Liver (tissue), 3 donors: ENCODE measurements around the gene TTYH1.

Experiments
- FOXA1 ChIP-seq: IDR thresholded peaks from 2 replicates; pipeline ENCODE4 v1.6.1; 2016; ENCODE audit warnings: antibody characterized with exemption
- GABPA ChIP-seq, 2 donors: IDR thresholded peaks in 1 of 2; conservative IDR thresholded peaks in 1 of 2; 2 replicates each; pipeline ENCODE4 v1.6.1; 2016; ENCODE audit warnings: antibody characterized with exemption in 2 of 2, mild to moderate bottlenecking in 1 of 2, moderate library complexity in 1 of 2
- HNF4A ChIP-seq, 2 donors: conservative IDR thresholded peaks; 2 replicates each; pipeline ENCODE4 v1.6.1; 2016; ENCODE audit warnings: antibody characterized with exemption in 2 of 2, mild to moderate bottlenecking in 2 of 2
- JUND ChIP-seq, 2 donors: IDR thresholded peaks; 2 replicates each; pipeline ENCODE4 v1.6.1; 2016; ENCODE audit warnings: antibody characterized with exemption in 2 of 2
- NR2F2 ChIP-seq: IDR thresholded peaks from 2 replicates; pipeline ENCODE4 v1.6.1; 2016; ENCODE audit warnings: antibody characterized with exemption
- RAD21 ChIP-seq, 2 donors: IDR thresholded peaks; 2 replicates each; pipeline ENCODE4 v1.6.1; 2016; ENCODE audit warnings: antibody characterized with exemption in 2 of 2, mild to moderate bottlenecking in 2 of 2
- RXRA ChIP-seq, 2 donors: IDR thresholded peaks; 2 replicates each; pipeline ENCODE4 v1.6.1; 2017 to 2018; ENCODE audit warnings: antibody characterized with exemption in 2 of 2, mild to moderate bottlenecking in 1 of 2
- SP1 ChIP-seq: IDR thresholded peaks from 2 replicates; pipeline ENCODE4 v1.6.1; 2018; ENCODE audit warnings: antibody characterized with exemption, mild to moderate bottlenecking
- TAF1 ChIP-seq: conservative IDR thresholded peaks from 2 replicates; pipeline ENCODE4 v1.6.1; 2016; ENCODE audit warnings: antibody characterized with exemption, mild to moderate bottlenecking
- YY1 ChIP-seq: IDR thresholded peaks from 2 replicates; pipeline ENCODE4 v1.6.1; 2016; ENCODE audit warnings: antibody characterized with exemption, mild to moderate bottlenecking
- TF ChIP-seq, protein P1 (sequence below): fragments of 150-350 bp; IDR thresholded peaks from 2 replicates; pipeline ENCODE4 v1.5.1; 2017; ENCODE audit warnings: improper control_type of control experiment, low read depth, low read length; ENCODE audit not compliant: missing input control
- TF ChIP-seq, protein P2 (sequence below): IDR thresholded peaks from 2 replicates; pipeline ENCODE4 v1.6.1; 2016; ENCODE audit warnings: antibody characterized with exemption, mild to moderate bottlenecking
- TF ChIP-seq, protein P3 (sequence below): IDR thresholded peaks from 2 replicates; pipeline ENCODE4 v1.6.1; 2016; ENCODE audit warnings: antibody characterized with exemption
- donor health status: healthy.
- donor health status: healthy.

DNA sequence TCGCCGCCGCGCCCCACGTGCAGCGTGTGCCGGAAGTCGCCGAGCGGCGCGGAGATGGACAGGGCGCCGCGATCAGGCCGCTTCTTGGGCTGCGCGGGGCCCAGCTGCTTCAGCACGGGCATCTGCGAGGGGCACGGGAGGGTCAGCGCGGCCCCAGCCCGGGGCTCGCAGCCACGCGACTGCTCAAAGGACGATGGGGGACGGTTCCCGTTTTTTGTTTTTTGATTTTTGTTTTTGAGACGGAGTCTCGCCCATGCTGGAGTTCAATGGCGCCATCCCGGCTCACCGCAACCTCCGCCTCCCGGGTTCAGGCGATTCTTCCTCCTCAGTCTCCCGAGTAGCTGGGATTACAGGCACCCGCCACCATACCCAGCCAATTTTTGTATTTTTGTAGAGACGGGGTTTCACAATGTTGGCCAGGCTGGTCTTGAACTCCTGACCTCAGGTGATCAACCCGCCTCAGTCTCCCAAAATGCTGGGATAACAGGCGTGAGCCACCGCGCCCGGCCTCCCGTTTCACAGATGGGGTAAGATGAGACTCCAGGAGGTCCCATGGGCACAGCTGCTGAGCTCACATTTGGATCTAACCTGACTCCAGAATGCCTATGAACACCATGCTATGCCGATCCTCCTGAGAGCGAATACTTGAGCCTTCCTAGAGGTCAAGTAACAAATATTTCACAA is 50.3 kb downstream of the TTYH1 start:
- TF ChIP-seq, protein P1, sequence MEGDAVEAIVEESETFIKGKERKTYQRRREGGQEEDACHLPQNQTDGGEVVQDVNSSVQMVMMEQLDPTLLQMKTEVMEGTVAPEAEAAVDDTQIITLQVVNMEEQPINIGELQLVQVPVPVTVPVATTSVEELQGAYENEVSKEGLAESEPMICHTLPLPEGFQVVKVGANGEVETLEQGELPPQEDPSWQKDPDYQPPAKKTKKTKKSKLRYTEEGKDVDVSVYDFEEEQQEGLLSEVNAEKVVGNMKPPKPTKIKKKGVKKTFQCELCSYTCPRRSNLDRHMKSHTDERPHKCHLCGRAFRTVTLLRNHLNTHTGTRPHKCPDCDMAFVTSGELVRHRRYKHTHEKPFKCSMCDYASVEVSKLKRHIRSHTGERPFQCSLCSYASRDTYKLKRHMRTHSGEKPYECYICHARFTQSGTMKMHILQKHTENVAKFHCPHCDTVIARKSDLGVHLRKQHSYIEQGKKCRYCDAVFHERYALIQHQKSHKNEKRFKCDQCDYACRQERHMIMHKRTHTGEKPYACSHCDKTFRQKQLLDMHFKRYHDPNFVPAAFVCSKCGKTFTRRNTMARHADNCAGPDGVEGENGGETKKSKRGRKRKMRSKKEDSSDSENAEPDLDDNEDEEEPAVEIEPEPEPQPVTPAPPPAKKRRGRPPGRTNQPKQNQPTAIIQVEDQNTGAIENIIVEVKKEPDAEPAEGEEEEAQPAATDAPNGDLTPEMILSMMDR, result no peak
- no peak for TF ChIP-seq TAF1
- TF ChIP-seq JUND (IDR thresholded peaks at IDR 0.05), result no peak
- TF ChIP-seq RAD21 (IDR thresholded peaks at IDR 0.05), result no peak
- TF ChIP-seq GABPA (IDR thresholded peaks at IDR 0.05 in 1 of 2, conservative IDR thresholded peaks at IDR 0.05 in 1 of 2), result no peak
- no peak for TF ChIP-seq RXRA (IDR thresholded peaks at IDR 0.05)
- no peak for TF ChIP-seq FOXA1
- TF ChIP-seq HNF4A (conservative IDR thresholded peaks at IDR 0.05), result no peak
- TF ChIP-seq YY1, result no peak
- TF ChIP-seq, protein P2, sequence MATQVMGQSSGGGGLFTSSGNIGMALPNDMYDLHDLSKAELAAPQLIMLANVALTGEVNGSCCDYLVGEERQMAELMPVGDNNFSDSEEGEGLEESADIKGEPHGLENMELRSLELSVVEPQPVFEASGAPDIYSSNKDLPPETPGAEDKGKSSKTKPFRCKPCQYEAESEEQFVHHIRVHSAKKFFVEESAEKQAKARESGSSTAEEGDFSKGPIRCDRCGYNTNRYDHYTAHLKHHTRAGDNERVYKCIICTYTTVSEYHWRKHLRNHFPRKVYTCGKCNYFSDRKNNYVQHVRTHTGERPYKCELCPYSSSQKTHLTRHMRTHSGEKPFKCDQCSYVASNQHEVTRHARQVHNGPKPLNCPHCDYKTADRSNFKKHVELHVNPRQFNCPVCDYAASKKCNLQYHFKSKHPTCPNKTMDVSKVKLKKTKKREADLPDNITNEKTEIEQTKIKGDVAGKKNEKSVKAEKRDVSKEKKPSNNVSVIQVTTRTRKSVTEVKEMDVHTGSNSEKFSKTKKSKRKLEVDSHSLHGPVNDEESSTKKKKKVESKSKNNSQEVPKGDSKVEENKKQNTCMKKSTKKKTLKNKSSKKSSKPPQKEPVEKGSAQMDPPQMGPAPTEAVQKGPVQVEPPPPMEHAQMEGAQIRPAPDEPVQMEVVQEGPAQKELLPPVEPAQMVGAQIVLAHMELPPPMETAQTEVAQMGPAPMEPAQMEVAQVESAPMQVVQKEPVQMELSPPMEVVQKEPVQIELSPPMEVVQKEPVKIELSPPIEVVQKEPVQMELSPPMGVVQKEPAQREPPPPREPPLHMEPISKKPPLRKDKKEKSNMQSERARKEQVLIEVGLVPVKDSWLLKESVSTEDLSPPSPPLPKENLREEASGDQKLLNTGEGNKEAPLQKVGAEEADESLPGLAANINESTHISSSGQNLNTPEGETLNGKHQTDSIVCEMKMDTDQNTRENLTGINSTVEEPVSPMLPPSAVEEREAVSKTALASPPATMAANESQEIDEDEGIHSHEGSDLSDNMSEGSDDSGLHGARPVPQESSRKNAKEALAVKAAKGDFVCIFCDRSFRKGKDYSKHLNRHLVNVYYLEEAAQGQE, result no peak
- TF ChIP-seq NR2F2, result no peak
- TF ChIP-seq SP1, result no peak
- TF ChIP-seq, protein P3, sequence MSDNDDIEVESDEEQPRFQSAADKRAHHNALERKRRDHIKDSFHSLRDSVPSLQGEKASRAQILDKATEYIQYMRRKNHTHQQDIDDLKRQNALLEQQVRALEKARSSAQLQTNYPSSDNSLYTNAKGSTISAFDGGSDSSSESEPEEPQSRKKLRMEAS, result no peak
